ENCODE measurements around the gene SIX1.

The SIX1 gene

DNA sequence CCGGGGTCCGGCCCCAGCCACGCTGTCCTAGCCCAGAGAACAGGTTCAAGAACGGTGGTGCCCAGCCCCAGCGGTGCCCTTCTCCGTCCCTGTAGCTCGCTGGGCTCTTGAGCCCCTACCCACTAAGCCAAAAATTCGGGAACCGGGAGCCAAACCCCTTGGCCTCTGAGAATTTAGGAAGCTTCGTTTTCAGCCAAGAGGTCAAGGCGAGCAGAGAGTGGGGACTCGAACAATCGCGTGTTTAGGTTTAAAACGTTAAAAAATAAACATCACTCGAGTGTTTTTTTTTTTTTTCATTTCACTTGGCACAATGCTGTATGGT is 6.2 kb downstream of the SIX1 start:
- TF ChIP-seq, protein P1, sequence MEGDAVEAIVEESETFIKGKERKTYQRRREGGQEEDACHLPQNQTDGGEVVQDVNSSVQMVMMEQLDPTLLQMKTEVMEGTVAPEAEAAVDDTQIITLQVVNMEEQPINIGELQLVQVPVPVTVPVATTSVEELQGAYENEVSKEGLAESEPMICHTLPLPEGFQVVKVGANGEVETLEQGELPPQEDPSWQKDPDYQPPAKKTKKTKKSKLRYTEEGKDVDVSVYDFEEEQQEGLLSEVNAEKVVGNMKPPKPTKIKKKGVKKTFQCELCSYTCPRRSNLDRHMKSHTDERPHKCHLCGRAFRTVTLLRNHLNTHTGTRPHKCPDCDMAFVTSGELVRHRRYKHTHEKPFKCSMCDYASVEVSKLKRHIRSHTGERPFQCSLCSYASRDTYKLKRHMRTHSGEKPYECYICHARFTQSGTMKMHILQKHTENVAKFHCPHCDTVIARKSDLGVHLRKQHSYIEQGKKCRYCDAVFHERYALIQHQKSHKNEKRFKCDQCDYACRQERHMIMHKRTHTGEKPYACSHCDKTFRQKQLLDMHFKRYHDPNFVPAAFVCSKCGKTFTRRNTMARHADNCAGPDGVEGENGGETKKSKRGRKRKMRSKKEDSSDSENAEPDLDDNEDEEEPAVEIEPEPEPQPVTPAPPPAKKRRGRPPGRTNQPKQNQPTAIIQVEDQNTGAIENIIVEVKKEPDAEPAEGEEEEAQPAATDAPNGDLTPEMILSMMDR (IDR thresholded peaks at IDR 0.05; ENCODE audit: low read depth, low read length, missing control alignments), result no peak
- H3K4me3 ChIP-seq (replicated peaks; ENCODE audit: low read depth, low read length), result no peak overlapping the region
- DNase-seq (ENCODE audit: extremely low read depth, low read depth), result no peak

DNA sequence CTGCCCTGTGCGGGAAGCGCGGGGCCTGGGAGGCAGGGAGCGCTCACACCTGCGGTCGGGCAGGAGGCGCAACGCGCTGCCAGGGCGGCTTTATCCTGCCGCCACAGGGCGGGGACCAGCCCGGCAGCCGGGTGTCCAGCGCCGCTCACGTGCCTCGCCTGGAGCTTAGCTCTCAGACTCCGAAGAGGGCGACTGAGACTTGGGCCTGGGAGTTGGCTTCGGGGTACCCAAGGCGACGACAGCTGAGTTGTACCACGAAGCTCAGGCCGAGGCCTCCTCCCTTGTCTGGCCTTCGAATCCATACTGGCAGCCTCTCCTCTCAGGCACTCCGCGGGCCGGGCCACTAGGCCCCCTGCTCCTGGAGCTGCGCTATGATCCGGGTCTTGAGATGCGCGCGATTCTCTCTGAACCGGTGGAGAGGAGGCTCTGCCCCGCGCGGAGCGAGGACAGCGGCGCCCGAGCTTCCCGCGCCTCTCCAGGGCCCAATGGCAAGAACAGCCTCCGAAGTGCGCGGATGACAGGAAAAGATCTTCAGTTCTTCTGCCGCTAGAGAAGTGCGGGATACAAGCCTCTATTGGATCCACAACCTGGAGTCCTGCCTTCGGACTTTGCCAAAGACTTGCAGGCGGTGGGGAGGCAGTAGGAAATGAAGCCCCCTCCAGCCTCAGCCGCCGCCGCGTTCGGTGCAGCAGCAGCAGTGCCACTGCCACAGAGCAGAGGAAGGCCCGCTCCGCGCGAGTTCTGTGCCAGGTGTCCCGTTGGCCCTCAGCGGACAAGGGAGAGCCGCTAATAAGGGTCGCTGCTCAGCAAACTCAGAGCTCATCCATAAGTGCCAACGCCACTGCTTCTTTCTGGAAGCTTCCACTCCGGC is 6.8 kb downstream of the SIX1 start:
- TF ChIP-seq, protein P1 (IDR thresholded peaks at IDR 0.05; ENCODE audit: low read depth, low read length, missing control alignments), result no peak
- DNase-seq (ENCODE audit: extremely low read depth, low read depth), result no peak
- H3K4me3 ChIP-seq (replicated peaks; ENCODE audit: low read depth, low read length), result no peak overlapping the region

DNA sequence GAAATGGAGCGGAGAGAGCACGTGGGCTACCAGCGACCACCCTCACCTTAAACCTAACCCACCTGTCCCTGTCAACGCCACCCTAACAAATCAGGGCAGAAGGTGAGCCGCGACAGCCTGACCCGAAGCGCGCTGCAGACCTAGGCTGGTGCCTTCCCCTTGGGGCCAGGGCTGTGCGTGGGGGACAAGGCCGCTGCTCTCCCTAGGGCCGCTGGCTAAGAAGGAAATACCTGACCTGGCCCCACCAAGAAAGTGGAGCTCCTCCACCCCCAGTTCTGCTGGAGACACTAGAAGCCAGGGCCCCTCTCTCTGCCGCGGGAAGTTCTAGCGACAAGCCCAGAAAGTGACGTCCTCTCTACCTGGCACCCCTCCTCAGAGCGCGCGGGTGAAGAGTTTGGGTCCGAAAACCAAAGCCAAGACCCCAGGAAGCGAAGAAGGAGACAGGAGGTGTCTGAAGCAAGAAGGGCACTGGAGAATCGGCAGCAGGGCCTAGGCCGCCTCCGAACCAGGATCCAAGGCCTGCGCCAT is 7.5 kb downstream of the SIX1 start:
- no peak overlapping the region for H3K4me3 ChIP-seq (replicated peaks; ENCODE audit: low read depth, low read length)
- DNase-seq (ENCODE audit: extremely low read depth, low read depth), result no peak
- TF ChIP-seq, protein P1 (IDR thresholded peaks at IDR 0.05; ENCODE audit: low read depth, low read length, missing control alignments), result no peak

DNA sequence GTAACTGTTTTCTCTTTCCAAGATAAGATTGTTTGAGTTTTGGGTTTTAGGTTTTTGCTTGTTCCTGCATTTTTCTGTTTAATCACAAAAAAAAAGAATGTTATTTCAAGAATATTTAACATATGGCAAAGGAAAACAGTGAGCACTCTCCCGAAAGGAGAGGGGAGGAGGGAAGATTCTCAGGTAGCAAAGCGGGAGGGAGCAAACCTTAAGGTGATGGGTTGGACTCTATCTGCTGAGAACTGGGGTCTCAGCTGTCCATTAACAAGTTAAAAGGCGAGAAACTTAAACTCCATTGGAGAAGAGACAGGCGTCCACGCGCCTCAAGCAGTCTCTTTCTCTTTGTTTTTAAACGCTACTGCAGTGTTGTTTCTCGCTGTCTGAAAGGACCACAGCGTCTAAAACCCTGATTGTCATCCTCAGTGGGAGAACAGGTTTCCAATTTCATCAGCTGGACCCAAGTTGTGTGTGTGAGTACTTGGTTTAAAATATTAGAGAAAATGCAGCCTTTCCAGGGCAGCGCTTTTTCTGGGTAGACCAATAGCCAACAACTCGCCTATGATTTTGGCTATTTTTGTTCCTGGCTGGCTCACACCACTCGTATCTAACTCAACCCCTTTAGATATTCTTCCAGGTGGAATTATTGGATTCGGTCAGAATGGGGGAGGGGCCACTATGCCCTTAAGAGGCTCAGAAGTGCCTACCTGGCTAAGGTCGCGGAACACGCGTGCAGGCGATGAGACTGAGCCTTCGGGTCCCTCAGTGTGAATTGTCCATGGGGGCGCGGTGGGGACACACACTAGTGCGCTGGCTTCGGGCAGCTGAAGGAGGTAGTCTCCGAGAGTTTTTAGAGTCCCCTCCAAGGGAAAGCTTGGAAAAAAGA is 8.2 kb downstream of the SIX1 start:
- DNase-seq (ENCODE audit: extremely low read depth, low read depth), result no peak
- no peak overlapping the region for H3K4me3 ChIP-seq (replicated peaks; ENCODE audit: low read depth, low read length)
- TF ChIP-seq, protein P1 (IDR thresholded peaks at IDR 0.05; ENCODE audit: low read depth, low read length, missing control alignments), result no peak

DNA sequence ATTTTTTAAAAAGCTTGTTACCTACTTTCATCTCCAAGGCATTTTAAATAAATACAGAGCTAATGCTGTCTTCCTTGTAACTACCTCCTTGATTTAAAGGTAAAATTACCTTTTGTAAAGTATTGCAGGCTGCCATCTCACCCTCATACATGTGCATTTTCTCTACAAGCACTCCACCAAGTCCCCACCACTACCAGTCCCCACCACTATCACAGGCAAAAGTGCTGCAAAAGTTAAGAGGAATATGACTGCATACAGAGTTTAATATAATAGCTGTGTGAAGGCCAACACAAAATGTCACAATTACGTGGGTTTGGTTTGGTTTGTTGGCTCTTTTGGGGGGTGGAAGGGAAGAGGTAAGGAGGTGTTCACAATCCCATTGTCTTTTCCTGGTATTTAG is 9.6 kb downstream of the SIX1 start:
- no peak for DNase-seq (ENCODE audit: extremely low read depth, low read depth)
- H3K4me3 ChIP-seq (replicated peaks; ENCODE audit: low read depth, low read length), result no peak overlapping the region
- TF ChIP-seq, protein P1 (IDR thresholded peaks at IDR 0.05; ENCODE audit: low read depth, low read length, missing control alignments), result no peak

DNA sequence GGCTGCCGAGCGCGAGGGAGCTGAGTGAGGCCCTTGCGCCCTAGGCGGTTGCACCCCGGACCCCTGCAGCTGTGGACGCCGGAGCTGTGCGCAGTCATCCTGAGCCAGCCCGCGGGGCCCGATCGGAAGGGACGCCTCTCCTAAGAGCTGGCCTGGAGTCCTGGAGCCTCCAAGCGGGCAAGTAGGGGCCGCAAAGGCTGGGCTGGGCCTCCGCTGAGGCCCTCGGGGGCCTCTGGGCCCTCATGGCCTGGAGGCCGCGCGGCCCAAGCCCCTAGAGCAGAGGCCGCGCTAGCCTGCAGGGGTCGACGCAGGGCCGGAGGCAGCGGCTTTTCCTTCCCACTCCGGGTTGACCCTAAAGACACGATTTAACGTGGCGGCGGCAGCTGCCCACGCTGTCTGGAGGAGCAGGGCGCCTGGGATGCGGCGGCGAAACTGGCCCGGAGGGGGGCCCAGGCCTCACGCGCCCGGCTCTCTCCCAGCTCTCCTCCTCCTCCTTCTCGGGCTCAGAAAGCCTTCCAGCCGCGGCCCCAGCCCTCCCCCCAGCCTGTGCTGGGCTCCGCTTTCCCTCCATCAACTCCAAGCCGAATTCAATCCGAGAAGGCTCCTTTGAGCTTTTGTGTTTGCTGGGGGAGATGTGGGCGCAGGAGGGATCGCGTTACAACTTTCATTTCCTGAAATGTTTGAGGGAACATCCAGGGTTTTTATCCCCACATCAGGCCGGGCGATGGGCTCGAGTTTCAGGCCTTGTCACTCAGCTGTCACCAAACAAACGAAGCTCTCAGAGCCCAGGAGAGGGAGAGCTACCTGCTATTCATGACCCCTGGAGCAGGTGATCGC is 11.6 kb downstream of the SIX1 start:
- no peak for DNase-seq (ENCODE audit: extremely low read depth, low read depth)
- TF ChIP-seq, protein P1 (IDR thresholded peaks at IDR 0.05; ENCODE audit: low read depth, low read length, missing control alignments), result no peak
- no peak overlapping the region for H3K4me3 ChIP-seq (replicated peaks; ENCODE audit: low read depth, low read length)
